NOMO-1 (cell line): Measurements from ENCODE around the gene KCTD2.

Experiments
- DNase-seq, 2 experiments: peaks; one replicate each; lab custom pipeline; 2025; ENCODE audit not compliant: unreplicated experiment in 2 of 2; lab: John Stamatoyannopoulos, UW

The KCTD2 gene

GRCh38 chr17:75094871-75095399 is 47.9 kb downstream of the KCTD2 start:
- no peak for DNase-seq

DNA sequence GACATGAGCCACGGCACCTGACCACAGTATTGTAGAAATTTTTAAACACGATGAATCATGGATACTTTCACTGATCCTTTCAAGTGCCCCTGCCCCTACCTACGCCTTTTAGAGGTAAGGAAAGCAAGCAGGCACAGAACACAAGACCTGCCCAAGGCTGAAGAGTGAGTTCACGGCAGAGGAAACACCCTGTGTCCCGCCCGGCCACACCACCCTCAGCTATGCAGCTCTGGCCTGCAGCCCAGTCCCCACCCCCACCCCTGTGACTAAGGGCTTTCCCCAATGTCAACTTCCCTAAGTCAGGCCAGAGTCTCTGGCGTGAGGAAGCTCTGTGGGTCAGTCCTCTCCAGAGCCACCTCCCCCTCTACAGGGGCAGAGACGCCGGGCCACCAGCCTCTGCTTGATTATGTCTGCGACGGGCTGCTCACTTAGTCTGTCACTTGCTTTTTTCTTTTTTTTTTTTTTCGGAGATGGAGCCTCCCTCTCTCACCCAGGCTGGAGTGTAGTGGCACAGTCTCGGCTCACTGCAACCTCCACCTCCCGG is 49.1 kb downstream of the KCTD2 start:
- DNase-seq: peak; percentile 83 to 88

DNA sequence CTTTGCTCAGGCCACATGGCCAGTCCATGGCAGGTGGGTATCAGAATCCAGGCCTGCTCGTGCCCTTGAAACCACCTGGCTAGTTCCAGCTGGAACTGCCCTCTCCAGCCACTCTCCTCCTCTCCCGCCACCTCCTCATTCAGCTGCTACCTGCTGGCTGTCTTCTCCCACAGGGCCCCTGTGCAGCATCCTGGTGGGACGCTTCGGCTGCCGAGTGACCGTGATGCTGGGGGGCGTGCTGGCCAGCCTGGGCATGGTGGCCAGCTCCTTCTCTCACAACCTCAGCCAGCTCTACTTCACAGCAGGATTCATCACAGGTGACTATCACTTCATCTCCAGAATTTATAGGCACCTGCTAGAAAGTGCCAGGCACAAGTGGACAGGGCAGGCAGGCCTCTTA is 50.8 kb downstream of the KCTD2 start:
- no peak for DNase-seq

GRCh38 chr17:75098861-75099260 is 51.8 kb downstream of the KCTD2 start:
- DNase-seq: no peak

- no peak for DNase-seq
These were observed 53.0 kb downstream of the KCTD2 start for GRCh38 chr17:75099881-75100595.

DNA sequence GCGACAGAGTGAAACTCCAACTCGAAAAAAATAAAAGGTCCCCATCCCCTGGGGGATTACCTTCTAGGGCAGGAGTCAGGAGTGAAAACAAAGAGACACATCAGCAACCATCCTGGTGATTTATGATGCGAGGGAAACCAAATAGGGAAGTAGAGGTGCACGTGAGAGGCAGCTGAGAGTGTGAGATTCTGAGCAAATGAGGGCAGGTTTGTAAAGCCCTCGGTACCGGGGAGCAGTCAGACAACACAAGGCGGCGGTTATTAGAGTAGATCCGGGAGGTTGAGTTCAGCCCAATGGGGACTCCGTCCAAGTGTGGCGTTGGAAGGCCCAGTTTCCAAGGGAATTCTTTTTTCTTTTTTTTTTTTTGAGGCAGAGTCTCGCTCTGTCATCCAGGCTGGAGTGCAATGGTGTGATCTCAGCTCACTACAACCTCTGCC is 55.4 kb downstream of the KCTD2 start:
- DNase-seq: peak; percentile 49 to 80

DNA sequence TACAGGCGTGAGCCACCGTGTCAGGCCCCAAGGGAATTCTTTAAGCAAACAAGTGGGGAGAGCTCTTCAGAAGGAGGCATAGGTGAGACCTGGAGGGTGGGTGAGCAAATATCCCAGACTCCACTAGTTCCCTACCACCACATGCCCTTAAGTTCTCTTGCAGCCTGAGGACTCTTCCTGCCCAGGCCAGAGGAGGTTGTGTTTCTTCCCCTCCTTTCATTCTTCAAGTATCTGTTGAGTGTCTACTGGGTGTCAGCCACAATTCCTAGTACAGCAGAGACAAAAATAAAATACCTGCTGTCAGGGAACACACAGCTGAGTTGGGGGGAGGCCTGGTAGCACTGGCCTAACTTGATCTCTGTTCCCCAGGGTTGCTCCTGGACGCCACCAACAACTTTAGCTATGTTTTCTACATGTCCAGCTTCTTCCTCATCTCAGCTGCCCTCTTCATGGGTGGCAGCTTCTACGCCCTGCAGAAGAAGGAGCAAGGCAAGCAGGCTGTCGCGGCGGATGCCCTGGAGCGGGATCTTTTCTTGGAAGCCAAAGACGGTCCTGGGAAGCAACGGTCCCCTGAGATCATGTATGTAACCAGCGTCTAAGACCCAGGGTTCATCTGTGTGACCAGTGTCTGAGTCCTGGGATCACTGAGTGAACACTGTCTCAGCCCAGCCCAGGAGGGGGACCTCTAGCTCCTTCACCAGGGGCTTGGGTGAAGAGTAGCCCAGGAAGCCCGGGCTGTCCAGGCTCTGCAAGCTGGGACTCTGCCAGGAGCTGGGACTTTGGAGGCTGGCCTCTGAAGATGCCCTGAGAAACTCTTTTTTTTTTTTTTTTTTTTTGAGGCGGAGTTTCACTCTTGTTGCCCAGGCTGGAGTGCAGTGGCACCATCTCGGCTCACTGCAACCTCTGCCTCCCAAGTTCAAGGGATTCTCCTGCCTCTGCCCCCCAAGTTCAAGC is 56.9 kb downstream of the KCTD2 start:
- DNase-seq: no peak

- DNase-seq: no peak
These were observed 58.4 kb downstream of the KCTD2 start for GRCh38 chr17:75105126-75106080.

DNA sequence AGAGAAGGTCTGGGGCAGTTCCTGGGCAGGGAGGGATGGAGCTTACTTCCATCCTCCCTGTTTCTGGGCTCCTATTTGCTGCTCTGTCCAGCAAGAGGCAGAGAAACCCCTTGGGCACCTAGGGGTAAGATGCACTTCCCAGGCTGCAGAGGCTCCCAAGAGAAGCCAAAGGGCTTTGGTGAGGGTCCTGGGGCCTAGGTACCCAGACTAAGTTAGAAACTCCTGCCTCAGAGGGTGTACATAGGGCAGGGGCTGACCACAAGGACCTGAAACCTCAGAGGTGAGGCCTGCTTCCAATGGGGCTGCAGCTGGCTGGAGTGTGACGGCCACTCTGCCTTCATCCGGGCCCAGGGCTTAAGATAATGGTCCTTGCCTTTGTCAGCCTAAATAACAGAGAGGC is 61.2 kb downstream of the KCTD2 start:
- DNase-seq: no peak

- DNase-seq: no peak
These were observed 62.0 kb downstream of the KCTD2 start for GRCh38 chr17:75109046-75109406.

- DNase-seq: peak; percentile 86 to 88
These were observed 62.6 kb downstream of the KCTD2 start, which contains the start of gene ARMC7 for GRCh38 chr17:75109407-75110233. Gene ARMC7 (plus strand): TSS chr17:75109969. CDS start chr17:75110289, 320 bp downstream.

- peak; percentile 24 to 43 for DNase-seq
These were observed 63.4 kb downstream of the KCTD2 start for GRCh38 chr17:75110234-75110937.

- DNase-seq: no peak
These were observed 64.8 kb downstream of the KCTD2 start for GRCh38 chr17:75111777-75112335.

DNA sequence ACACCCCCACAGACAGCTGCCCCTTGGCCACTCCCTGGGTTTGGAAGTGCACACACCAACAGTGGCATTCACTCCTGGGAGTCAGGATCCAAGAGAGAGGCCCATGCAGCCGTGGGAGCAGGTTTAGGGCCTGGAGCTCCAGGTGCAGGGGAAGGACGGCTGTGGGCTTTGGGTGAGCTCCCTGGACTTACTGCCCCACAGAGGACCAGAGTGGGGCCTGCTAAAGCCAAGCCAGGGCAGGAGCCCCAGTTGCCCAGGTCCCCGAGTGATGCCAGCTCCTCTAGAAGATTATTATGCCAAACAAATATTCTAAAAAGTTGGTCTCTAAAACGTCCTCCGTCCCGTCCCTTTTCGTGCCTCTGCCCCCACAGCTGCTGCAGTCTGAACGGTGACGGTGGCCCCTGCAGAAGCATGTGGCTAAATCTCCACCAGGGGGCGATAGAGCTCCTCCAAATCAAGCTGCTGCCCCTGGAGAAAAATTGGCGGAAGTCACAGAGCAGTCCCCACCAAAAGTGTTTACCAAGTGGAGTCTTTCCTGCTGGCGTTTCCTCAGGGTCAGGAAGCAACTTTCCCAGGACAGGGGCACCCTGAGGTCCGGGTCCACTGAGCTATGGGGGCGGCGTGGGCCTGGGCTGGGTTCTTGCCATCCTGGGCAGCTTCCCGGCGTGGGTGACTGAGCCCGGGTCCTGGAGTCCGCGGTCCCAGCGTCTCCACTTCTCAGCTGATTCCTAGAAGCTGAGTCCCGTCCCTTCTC is 67.0 kb downstream of the KCTD2 start:
- DNase-seq: peak; percentile 64 to 91

DNA sequence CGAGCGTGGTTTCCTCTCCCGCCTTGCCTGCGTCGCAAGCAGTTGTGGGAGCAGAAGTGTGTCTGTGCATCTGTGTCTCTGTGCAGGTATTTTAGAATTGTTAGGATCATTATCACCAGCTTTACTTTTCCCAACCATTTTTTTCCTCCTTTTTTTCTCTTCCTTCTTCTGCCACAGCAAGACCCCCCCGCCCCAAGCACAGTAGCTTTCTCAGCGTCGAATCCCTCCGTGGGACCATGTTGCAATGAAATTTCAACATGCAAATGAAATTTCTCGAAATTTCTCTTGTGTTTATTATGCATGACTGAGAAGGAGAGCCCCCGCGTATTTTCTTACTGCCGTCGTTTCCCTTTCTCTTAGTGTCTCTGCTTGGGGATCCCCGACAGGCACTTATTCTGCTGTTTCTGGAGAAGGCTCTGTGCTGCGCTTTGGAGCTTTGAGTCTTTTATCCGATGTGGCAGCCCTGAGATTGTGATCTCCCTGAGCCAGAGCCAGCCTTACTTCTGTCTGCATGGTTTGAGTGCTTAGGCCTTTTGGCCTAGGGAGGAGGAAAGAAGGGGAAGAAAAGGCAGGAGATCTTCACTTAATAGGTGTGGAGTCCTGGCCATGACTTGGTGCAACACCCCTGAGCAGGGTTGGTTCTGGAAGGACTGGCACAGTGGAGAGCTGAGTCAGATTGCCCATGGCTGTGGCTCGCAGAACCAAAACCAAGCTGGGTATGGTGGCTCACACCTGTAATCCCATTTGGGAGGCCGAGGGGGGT is 67.7 kb downstream of the KCTD2 start:
- no peak for DNase-seq
